ENCODE measurements around the gene TXNRD2. TPM values are rescaled to one million over a fixed set of nuclear protein-coding genes. Genes with fewer than 3 reads are reported as not detected.

Gene TXNRD2
- polyA plus RNA-seq (3.5 and 4.1 TPM in 2 replicates), polyA minus RNA-seq (2.7 and 4.4 TPM in 2 replicates)

DNA sequence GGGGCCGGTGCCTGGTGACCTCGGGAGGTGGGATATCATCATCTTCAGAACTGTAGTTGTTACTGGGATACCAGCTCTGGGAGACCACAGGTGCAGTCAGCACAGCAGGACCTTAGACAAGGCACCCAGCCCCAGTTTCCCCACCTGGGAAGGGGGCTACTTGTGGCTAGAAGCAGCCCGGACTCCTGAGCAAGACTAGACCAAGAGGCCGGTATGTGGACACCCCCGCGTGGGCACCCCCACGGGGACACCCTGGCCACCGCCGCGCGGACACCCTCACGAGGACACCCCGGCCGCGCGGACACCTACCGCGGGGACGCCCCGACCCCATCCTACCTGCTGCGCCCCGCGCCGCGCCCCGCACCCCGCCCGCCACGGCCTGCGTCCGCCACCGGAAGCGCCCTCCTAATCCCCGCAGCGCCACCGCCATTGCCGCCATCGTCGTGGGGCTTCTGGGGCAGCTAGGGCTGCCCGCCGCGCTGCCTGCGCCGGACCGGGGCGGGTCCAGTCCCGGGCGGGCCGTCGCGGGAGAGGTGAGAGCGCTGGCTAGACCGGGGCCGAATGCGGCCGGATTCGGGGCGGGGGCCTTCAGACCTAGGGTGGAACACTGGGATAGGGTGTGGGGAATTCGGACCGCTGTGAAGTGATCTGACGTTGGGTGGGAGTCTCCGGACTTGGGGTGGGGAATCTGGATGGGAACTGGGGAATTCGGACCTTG, at the start of gene TXNRD2, which contains the start of gene COMT:
TXNRD2 (minus strand) TSS at position 454 of the 718 bp plus-strand sequence; CDS start at position 439, 15 bp downstream.
COMT (plus strand) TSS at position 408 of the 718 bp plus-strand sequence. CDS start 20,755 bp downstream, outside the sequence.
- H3K79me2 ChIP-seq (replicated peaks; ENCODE audit: insufficient read depth, low read length) = no peaks in the 10 kb centered on the region
- TF ChIP-seq TAF1 (IDR thresholded peaks at IDR 0.05; ENCODE audit: low read depth) (no peak), REST (IDR thresholded peaks at IDR 0.05; ENCODE audit: borderline replicate concordance) (no peak)

GRCh38 chr22:19991395-19991644, 49.7 kb upstream of the TXNRD2 start:
- Histone ChIP-seq H3K36me3 (ENCODE audit: insufficient read depth, low read length) (no peaks in the 10 kb centered on the region), H3K9me3 (ENCODE audit: low read length) (no peaks in the 10 kb centered on the region), H2AFZ (ENCODE audit: low read depth, low read length) (no peak overlapping the region), H3K9me2 (ENCODE audit: insufficient read depth, low read length) (no peaks in the 10 kb centered on the region), H3F3A (ENCODE audit: insufficient read depth, low read length, poor library complexity, severe bottlenecking) (no peaks in the 10 kb centered on the region), H4K20me1 (ENCODE audit: insufficient read depth) (no peaks in the 10 kb centered on the region), H3K27ac (ENCODE audit: low read length) (no peak overlapping the region), H3K79me2 (replicated peaks; ENCODE audit: insufficient read depth, low read length) (peaks cover 3% of the 10 kb centered on the region), H3K4me3 (ENCODE audit: low read length) (no peak overlapping the region), H3K27me3 (ENCODE audit: insufficient read depth, low read depth, low read length) (no peaks in the 10 kb centered on the region), H3K9ac (ENCODE audit: low read length) (no peak overlapping the region), H3K4me2 (ENCODE audit: low read length) (no peak overlapping the region)
- TF ChIP-seq MXI1 (conservative IDR thresholded peaks at IDR 0.05; ENCODE audit: poor library complexity, severe bottlenecking) (no peak), REST (IDR thresholded peaks at IDR 0.05; ENCODE audit: borderline replicate concordance) (no peak), RAD21 (conservative IDR thresholded peaks at IDR 0.05) (no peak), EP300 (conservative IDR thresholded peaks at IDR 0.05; ENCODE audit: poor library complexity, severe bottlenecking) (no peak)
- TF ChIP-seq, protein P1, sequence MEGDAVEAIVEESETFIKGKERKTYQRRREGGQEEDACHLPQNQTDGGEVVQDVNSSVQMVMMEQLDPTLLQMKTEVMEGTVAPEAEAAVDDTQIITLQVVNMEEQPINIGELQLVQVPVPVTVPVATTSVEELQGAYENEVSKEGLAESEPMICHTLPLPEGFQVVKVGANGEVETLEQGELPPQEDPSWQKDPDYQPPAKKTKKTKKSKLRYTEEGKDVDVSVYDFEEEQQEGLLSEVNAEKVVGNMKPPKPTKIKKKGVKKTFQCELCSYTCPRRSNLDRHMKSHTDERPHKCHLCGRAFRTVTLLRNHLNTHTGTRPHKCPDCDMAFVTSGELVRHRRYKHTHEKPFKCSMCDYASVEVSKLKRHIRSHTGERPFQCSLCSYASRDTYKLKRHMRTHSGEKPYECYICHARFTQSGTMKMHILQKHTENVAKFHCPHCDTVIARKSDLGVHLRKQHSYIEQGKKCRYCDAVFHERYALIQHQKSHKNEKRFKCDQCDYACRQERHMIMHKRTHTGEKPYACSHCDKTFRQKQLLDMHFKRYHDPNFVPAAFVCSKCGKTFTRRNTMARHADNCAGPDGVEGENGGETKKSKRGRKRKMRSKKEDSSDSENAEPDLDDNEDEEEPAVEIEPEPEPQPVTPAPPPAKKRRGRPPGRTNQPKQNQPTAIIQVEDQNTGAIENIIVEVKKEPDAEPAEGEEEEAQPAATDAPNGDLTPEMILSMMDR (IDR thresholded peaks at IDR 0.05; ENCODE audit: poor library complexity, severe bottlenecking) = no peak

More for the DNA sequence above, at the start of gene TXNRD2, which contains the start of gene COMT:
- Histone ChIP-seq H4K20me1 (ENCODE audit: insufficient read depth) (no peaks in the 10 kb centered on the region), H3F3A (ENCODE audit: insufficient read depth, low read length, poor library complexity, severe bottlenecking) (no peaks in the 10 kb centered on the region), H3K36me3 (ENCODE audit: insufficient read depth, low read length) (no peaks in the 10 kb centered on the region), H2AFZ (ENCODE audit: low read depth, low read length) (no peak within 1 kb of the TSS), H3K27ac (ENCODE audit: low read length) (no peak within 1 kb of the TSS), H3K4me2 (ENCODE audit: low read length) (no peak within 1 kb of the TSS), H3K9me2 (ENCODE audit: insufficient read depth, low read length) (no peaks in the 10 kb centered on the region), H3K9me3 (ENCODE audit: low read length) (no peaks in the 10 kb centered on the region), H3K9ac (ENCODE audit: low read length) (peak within 1 kb of the TSS; percentile 53), H3K27me3 (ENCODE audit: insufficient read depth, low read depth, low read length) (no peaks in the 10 kb centered on the region), H3K4me3 (ENCODE audit: low read length) (peak within 1 kb of the TSS; percentile 59)
